ENCODE measurements around the gene SCYGR5. TPM values are rescaled to one million over a fixed set of nuclear protein-coding genes. Genes with fewer than 3 reads are reported as not detected.

SCYGR5 gene
- total RNA-seq, 1 experiment from 2014 or later = not detected

- H3K4me1 ChIP-seq (replicated peaks; ENCODE audit: insufficient read depth) = peaks cover 9% of the 10 kb centered on the region; the same call in 1 of the 2 replicates
- H2AFZ ChIP-seq = no peak overlapping the region
- no peak overlapping the region for H3K27ac ChIP-seq
- ChIA-PET CTCF (no interaction called here), POLR2A (ENCODE audit: unreplicated experiment) (no interaction called here)
- H3K4me2 ChIP-seq = no peak overlapping the region
- H3K36me3 ChIP-seq (ENCODE audit: low read depth) = no peaks in the 10 kb centered on the region
- H3K9me2 ChIP-seq (ENCODE audit: insufficient read depth) = no peaks in the 10 kb centered on the region
- TF ChIP-seq EZH2 (IDR thresholded peaks at IDR 0.05; ENCODE audit: low read depth) = no peak
- no peak for TF ChIP-seq CTCF (conservative IDR thresholded peaks at IDR 0.05)
- no peaks in the 10 kb centered on the region for H3F3A ChIP-seq (ENCODE audit: insufficient read depth, low read depth)
- no peaks in the 10 kb centered on the region for H3K27me3 ChIP-seq (ENCODE audit: insufficient read depth, low read depth)
- H4K20me1 ChIP-seq (ENCODE audit: insufficient read depth) = no peaks in the 10 kb centered on the region
- H3K4me3 ChIP-seq = no peak overlapping the region
- no peak for DNase-seq
- no peaks in the 10 kb centered on the region for H3K9me3 ChIP-seq (ENCODE audit: insufficient read depth, low read depth)
- H3K79me2 ChIP-seq (ENCODE audit: low read depth) = no peaks in the 10 kb centered on the region
- intact Hi-C loops (cut with micrococcal nuclease; ENCODE audit: unreplicated experiment) = no loop called here
- BruUV-seq (replicated peaks) = no TSS peak
Measured at GRCh38 chr2:227716501-227716900, 49.9 kb downstream of the SCYGR5 start.

Other genes starting within 250 kb of the SCYGR5 start
- 82.8 and 119 TPM in 2 replicates for gene AGFG1, start 194.6 kb upstream of the SCYGR5 start, total RNA-seq (2021)
- gene SCYGR2, start 67.9 kb upstream of the SCYGR5 start, total RNA-seq (2021) = not detected in 2 replicates
- gene SCYGR3, start 52.0 kb upstream of the SCYGR5 start, total RNA-seq (2021) = not detected in 2 replicates
- not detected in 2 replicates for gene SCYGR4, start 49.3 kb upstream of the SCYGR5 start, total RNA-seq (2021)
- 4.3 and 4.5 TPM in 2 replicates for gene SLC19A3, start 51.2 kb downstream of the SCYGR5 start, total RNA-seq (2021)
- gene SCYGR6, start 58.0 kb downstream of the SCYGR5 start, total RNA-seq (2021) = not detected in 2 replicates
- not detected in 2 replicates for gene SCYGR7, start 61.5 kb downstream of the SCYGR5 start, total RNA-seq (2021)
- not detected in 2 replicates for gene SCYGR8, start 79.1 kb downstream of the SCYGR5 start, total RNA-seq (2021)
- gene CCL20, start 147.0 kb downstream of the SCYGR5 start, total RNA-seq (2021) = not detected in 2 replicates
- gene DAW1, start 204.8 kb downstream of the SCYGR5 start, total RNA-seq (2021) = 1.8 and 2.8 TPM in 2 replicates